ENCODE measurements around the gene CTRL.

The CTRL gene

GRCh38 chr16:67907397-67908180 lies 24.1 kb downstream of the CTRL start:
- DNase-seq, result no peak
- in situ Hi-C loops (cut with MboI; ENCODE audit: low pct_unique_long_range_greater_than_20kb, low sequenced_read_pairs), result no loop called here

- no peak for DNase-seq
- in situ Hi-C loops (cut with MboI; ENCODE audit: low pct_unique_long_range_greater_than_20kb, low sequenced_read_pairs), result no loop called here
Measured at GRCh38 chr16:67902831-67903230, 28.8 kb downstream of the CTRL start.

- in situ Hi-C loops (cut with MboI; ENCODE audit: low pct_unique_long_range_greater_than_20kb, low sequenced_read_pairs), result no loop called here
Measured at GRCh38 chr16:67901734-67902133, 29.9 kb downstream of the CTRL start.

GRCh38 chr16:67897231-67897630 lies 34.4 kb downstream of the CTRL start:
- no peak for DNase-seq
- in situ Hi-C loops (cut with MboI; ENCODE audit: low pct_unique_long_range_greater_than_20kb, low sequenced_read_pairs), result no loop called here

More at GRCh38 chr16:67901734-67902133, 29.9 kb downstream of the CTRL start:
- no peak for DNase-seq

- in situ Hi-C loops (cut with MboI; ENCODE audit: low pct_unique_long_range_greater_than_20kb, low sequenced_read_pairs), result no loop called here
- no peak for DNase-seq
Measured at GRCh38 chr16:67893743-67894399, 37.8 kb downstream of the CTRL start.

- in situ Hi-C loops (cut with MboI; ENCODE audit: low pct_unique_long_range_greater_than_20kb, low sequenced_read_pairs), result no loop called here
- peak; percentile 94 for DNase-seq
Measured at GRCh38 chr16:67892899-67893742, 38.5 kb downstream of the CTRL start, which contains the start of gene PSKH1. TSS of gene PSKH1 (plus strand) at chr16:67893254. CDS start at chr16:67908750, 15,496 bp downstream.

GRCh38 chr16:67892375-67892774 lies 39.3 kb downstream of the CTRL start:
- in situ Hi-C loops (cut with MboI; ENCODE audit: low pct_unique_long_range_greater_than_20kb, low sequenced_read_pairs), result no loop called here

GRCh38 chr16:67888331-67888730 lies 43.3 kb downstream of the CTRL start:
- in situ Hi-C loops (cut with MboI; ENCODE audit: low pct_unique_long_range_greater_than_20kb, low sequenced_read_pairs), result no loop called here
- no peak for DNase-seq

More at GRCh38 chr16:67892375-67892774, 39.3 kb downstream of the CTRL start:
- no peak for DNase-seq

- in situ Hi-C loops (cut with MboI; ENCODE audit: low pct_unique_long_range_greater_than_20kb, low sequenced_read_pairs), result no loop called here
Measured at GRCh38 chr16:67886387-67886786, 45.3 kb downstream of the CTRL start.

GRCh38 chr16:67885976-67886375 lies 45.7 kb downstream of the CTRL start:
- in situ Hi-C loops (cut with MboI; ENCODE audit: low pct_unique_long_range_greater_than_20kb, low sequenced_read_pairs), result no loop called here
- no peak for DNase-seq

More at GRCh38 chr16:67886387-67886786, 45.3 kb downstream of the CTRL start:
- no peak for DNase-seq

- in situ Hi-C loops (cut with MboI; ENCODE audit: low pct_unique_long_range_greater_than_20kb, low sequenced_read_pairs), result no loop called here
- no peak for DNase-seq
Measured at GRCh38 chr16:67885545-67885944, 46.1 kb downstream of the CTRL start.

GRCh38 chr16:67884684-67885083 lies 47.0 kb downstream of the CTRL start, which contains the start of gene NRN1L:
TSS of gene NRN1L (plus strand) at chr16:67884885. CDS start at chr16:67884904, 19 bp downstream.
- no peak for DNase-seq
- in situ Hi-C loops (cut with MboI; ENCODE audit: low pct_unique_long_range_greater_than_20kb, low sequenced_read_pairs), result no loop called here

- peak; percentile 73 for DNase-seq
- in situ Hi-C loops (cut with MboI; ENCODE audit: low pct_unique_long_range_greater_than_20kb, low sequenced_read_pairs), result no loop called here
Measured at GRCh38 chr16:67883872-67884261, 47.8 kb downstream of the CTRL start.

GRCh38 chr16:67883146-67883871 lies 48.4 kb downstream of the CTRL start:
- no peak for DNase-seq
- in situ Hi-C loops (cut with MboI; ENCODE audit: low pct_unique_long_range_greater_than_20kb, low sequenced_read_pairs), result no loop called here

GRCh38 chr16:67882374-67883145 lies 49.1 kb downstream of the CTRL start:
- no peak for DNase-seq
- in situ Hi-C loops (cut with MboI; ENCODE audit: low pct_unique_long_range_greater_than_20kb, low sequenced_read_pairs), result no loop called here

GRCh38 chr16:67881621-67882161 lies 50.0 kb downstream of the CTRL start:
- in situ Hi-C loops (cut with MboI; ENCODE audit: low pct_unique_long_range_greater_than_20kb, low sequenced_read_pairs), result no loop called here
- DNase-seq, result no peak

GRCh38 chr16:67880584-67880983 lies 51.1 kb downstream of the CTRL start:
- in situ Hi-C loops (cut with MboI; ENCODE audit: low pct_unique_long_range_greater_than_20kb, low sequenced_read_pairs), result no loop called here
- no peak for DNase-seq

GRCh38 chr16:67879936-67880335 lies 51.7 kb downstream of the CTRL start:
- in situ Hi-C loops (cut with MboI; ENCODE audit: low pct_unique_long_range_greater_than_20kb, low sequenced_read_pairs), result no loop called here
- no peak for DNase-seq

Measured in KBM-7 (cell line).